ENCODE results near the gene DSTN. TPM values are rescaled to one million over a fixed set of nuclear protein-coding genes. Genes with fewer than 3 reads are reported as not detected.

The DSTN gene
- total RNA-seq, 2 experiments from 2014 or later: 25.5 to 58.1 TPM

DNA sequence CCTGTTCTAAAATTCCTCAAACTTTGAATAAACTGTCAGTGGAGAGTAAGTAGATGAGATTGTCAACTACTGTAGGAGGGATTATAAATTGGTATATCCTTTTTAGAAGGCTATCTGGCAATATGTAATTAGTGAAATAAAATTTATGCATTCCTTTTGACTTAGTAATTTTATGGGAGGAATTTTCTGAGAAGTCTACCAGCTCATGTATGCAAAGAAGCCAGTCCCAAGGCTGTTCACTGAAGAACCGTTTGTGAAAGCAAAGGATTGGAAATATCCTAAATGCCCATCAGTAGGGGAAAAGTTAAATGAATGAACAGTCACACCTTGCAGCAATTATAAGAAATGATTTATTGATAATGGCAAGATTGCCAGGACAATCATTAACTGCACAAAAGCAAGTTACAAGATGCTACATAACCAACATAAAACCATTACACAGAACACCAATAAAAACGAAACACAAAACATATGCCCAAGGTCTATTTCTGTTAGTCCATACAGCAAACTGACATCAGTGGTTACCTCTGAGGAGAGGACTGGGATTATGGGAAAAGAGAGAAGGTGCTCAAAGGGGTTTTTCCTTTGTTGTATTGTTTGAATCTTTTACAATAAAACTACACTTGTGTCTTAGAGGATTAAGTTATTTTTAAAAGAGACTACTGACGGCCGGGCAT, 4.6 kb upstream of the DSTN start:
- no peaks in the 10 kb centered on the region for H4K20me1 ChIP-seq (ENCODE audit: insufficient read depth, low read length)
- H3K36me3 ChIP-seq (ENCODE audit: insufficient read depth, low read length): no peaks in the 10 kb centered on the region
- no peak overlapping the region for H3K27ac ChIP-seq (ENCODE audit: low read depth, low read length, poor library complexity, severe bottlenecking)
- ChIA-PET CTCF (ENCODE audit: unreplicated experiment) (no interaction called here), POLR2A (interaction anchor here (0.5 to 0.7 kb wide), 3 partner anchors 10 to 52 kb away, joined by 3 to 5 read pairs (median 3); no protein-coding TSS in a partner anchor)
- H3K4me2 ChIP-seq (ENCODE audit: low read length): no peak overlapping the region
- H3K4me1 ChIP-seq (ENCODE audit: insufficient read depth, low read length, poor library complexity, severe bottlenecking): no peaks in the 10 kb centered on the region
- intact Hi-C loops (cut with micrococcal nuclease; ENCODE audit: unreplicated experiment): no loop called here
- no TSS peak for BruUV-seq (replicated peaks)
- H2AFZ ChIP-seq (ENCODE audit: low read length): no peak overlapping the region
- H3K4me3 ChIP-seq (ENCODE audit: low read depth, low read length, poor library complexity, severe bottlenecking): no peak overlapping the region
- H3K9me2 ChIP-seq (ENCODE audit: insufficient read depth, low read length): no peaks in the 10 kb centered on the region
- TF ChIP-seq, protein P1, sequence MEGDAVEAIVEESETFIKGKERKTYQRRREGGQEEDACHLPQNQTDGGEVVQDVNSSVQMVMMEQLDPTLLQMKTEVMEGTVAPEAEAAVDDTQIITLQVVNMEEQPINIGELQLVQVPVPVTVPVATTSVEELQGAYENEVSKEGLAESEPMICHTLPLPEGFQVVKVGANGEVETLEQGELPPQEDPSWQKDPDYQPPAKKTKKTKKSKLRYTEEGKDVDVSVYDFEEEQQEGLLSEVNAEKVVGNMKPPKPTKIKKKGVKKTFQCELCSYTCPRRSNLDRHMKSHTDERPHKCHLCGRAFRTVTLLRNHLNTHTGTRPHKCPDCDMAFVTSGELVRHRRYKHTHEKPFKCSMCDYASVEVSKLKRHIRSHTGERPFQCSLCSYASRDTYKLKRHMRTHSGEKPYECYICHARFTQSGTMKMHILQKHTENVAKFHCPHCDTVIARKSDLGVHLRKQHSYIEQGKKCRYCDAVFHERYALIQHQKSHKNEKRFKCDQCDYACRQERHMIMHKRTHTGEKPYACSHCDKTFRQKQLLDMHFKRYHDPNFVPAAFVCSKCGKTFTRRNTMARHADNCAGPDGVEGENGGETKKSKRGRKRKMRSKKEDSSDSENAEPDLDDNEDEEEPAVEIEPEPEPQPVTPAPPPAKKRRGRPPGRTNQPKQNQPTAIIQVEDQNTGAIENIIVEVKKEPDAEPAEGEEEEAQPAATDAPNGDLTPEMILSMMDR (conservative IDR thresholded peaks at IDR 0.05; ENCODE audit: low read length): no peak
- TF ChIP-seq EZH2phosphoT487 (IDR thresholded peaks at IDR 0.05; ENCODE audit: borderline replicate concordance, low read depth, low read length): no peak
- DNase-seq (ENCODE audit: low spot score): no peak
- H3K79me2 ChIP-seq (ENCODE audit: insufficient read depth, low read depth, low read length): no peaks in the 10 kb centered on the region
- no peaks in the 10 kb centered on the region for H3K9me3 ChIP-seq (ENCODE audit: low read length)

DNA sequence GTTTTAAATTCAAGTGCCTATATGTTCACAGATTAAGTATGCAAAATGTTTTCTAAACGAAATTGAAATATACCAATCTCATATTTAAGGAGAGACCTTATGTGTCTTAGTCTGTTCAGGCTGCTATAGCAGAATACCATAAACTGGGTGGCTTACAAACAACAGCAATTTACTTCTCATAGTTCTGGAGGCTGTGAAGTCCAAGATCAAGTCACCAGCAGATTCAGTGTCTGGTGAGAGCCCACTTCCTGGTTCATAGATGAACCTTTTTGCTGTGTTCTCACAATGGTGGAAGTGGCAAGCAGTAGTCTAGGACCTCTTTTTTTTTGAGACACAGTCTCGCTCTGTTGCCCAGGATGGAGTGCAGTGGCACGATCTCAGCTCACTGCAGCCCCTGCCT, 3.5 kb upstream of the DSTN start:
- no TSS peak for BruUV-seq (replicated peaks)

More for the DNA sequence above, 3.5 kb upstream of the DSTN start:
- no peaks in the 10 kb centered on the region for H3K4me1 ChIP-seq (ENCODE audit: insufficient read depth, low read length, poor library complexity, severe bottlenecking)
- no peak for DNase-seq (ENCODE audit: low spot score)
- no peak for TF ChIP-seq EZH2phosphoT487 (IDR thresholded peaks at IDR 0.05; ENCODE audit: borderline replicate concordance, low read depth, low read length)
- TF ChIP-seq, protein P1 (conservative IDR thresholded peaks at IDR 0.05; ENCODE audit: low read length): no peak
- no peak overlapping the region for H3K4me3 ChIP-seq (ENCODE audit: low read depth, low read length, poor library complexity, severe bottlenecking)
- H3K27ac ChIP-seq (ENCODE audit: low read depth, low read length, poor library complexity, severe bottlenecking): no peak overlapping the region
- H2AFZ ChIP-seq (ENCODE audit: low read length): no peak overlapping the region
- no peak overlapping the region for H3K4me2 ChIP-seq (ENCODE audit: low read length)
- no peaks in the 10 kb centered on the region for H4K20me1 ChIP-seq (ENCODE audit: insufficient read depth, low read length)
- POLR2A ChIA-PET: no interaction called here
- peaks cover 8% of the 10 kb centered on the region; the same call in 1 of the 2 replicates for H3K79me2 ChIP-seq (ENCODE audit: insufficient read depth, low read depth, low read length)
- no peaks in the 10 kb centered on the region for H3K36me3 ChIP-seq (ENCODE audit: insufficient read depth, low read length)
- H3K9me2 ChIP-seq (ENCODE audit: insufficient read depth, low read length): no peaks in the 10 kb centered on the region
- CTCF ChIA-PET (ENCODE audit: unreplicated experiment): no interaction called here
- no peaks in the 10 kb centered on the region for H3K9me3 ChIP-seq (ENCODE audit: low read length)
- intact Hi-C loops (cut with micrococcal nuclease; ENCODE audit: unreplicated experiment): no loop called here

Measured in OCI-LY7 (cell line).